NCI-H510A treated with DMSO at 0.1 percent for 48 hours (cell line): ENCODE results near the gene DERA.

Source experiments
- DNase-seq: peaks from one replicate; lab custom pipeline; 2025; lab: John Stamatoyannopoulos, UW

DERA gene

GRCh38 chr12:16076557-16076956 is 165.4 kb downstream of the DERA start:
- peak; percentile 65 for DNase-seq

- DNase-seq = no peak
Observed at GRCh38 chr12:16076970-16077522, 165.9 kb downstream of the DERA start.

- DNase-seq = no peak
Observed at GRCh38 chr12:16086462-16086861, 175.3 kb downstream of the DERA start.

GRCh38 chr12:16086942-16087341 is 175.8 kb downstream of the DERA start:
- DNase-seq = no peak
